Tibial nerve (tissue), 4 donors: ENCODE data around the gene ITFG1.
"Not testable (repeated sequence)": the region's sequence is repeated elsewhere in the genome, so short reads cannot be mapped to it uniquely, and the experiment has no call there.

Experiments used
- EP300 ChIP-seq, 2 donors: sonication (generic); formaldehyde crosslinking; IDR thresholded peaks; one replicate each; pipeline ENCODE4 v1.6.1; 2017; ENCODE audit warnings: antibody characterized with exemption in 2 of 2, mild to moderate bottlenecking in 1 of 2
- POLR2A ChIP-seq, 2 donors: fragments of 450-650 bp; IDR thresholded peaks; one replicate each; pipeline ENCODE4 v1.6.1; 2017; ENCODE audit warnings: antibody characterized with exemption in 2 of 2, mild to moderate bottlenecking in 2 of 2, moderate library complexity in 2 of 2
- TF ChIP-seq, protein P1 (sequence below), 5 experiments: fragments of 200-600 bp in 3 of 5; fragments of 450-650 bp in 2 of 5; sonication (generic) in 3 of 5; IDR thresholded peaks; one replicate each; pipeline ENCODE4 v1.5.1; 2016 to 2019; ENCODE audit warnings: antibody characterized with exemption in 5 of 5, mild to moderate bottlenecking in 3 of 5, moderate library complexity in 2 of 5

DNA sequence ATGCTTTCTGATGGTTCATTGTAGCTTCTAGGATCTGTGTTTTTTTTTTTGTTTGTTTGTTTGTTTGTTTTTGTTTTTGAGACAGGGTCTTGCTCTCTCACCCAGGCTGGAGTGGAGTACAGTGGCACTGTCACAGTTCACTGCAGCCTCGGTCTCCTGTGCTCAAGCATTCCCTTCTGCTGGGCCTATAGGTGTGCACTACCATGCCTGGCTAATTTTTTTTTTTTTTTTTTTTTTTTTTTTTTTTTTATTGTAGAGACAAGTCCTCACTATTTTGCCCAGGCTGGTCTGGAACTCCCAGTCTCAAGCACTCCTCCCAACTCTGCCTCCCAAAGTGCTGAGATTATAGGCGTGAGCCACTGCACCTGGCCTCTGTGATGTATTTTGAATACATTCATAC is 12.1 kb upstream of the ITFG1 start:
- TF ChIP-seq, protein P1, sequence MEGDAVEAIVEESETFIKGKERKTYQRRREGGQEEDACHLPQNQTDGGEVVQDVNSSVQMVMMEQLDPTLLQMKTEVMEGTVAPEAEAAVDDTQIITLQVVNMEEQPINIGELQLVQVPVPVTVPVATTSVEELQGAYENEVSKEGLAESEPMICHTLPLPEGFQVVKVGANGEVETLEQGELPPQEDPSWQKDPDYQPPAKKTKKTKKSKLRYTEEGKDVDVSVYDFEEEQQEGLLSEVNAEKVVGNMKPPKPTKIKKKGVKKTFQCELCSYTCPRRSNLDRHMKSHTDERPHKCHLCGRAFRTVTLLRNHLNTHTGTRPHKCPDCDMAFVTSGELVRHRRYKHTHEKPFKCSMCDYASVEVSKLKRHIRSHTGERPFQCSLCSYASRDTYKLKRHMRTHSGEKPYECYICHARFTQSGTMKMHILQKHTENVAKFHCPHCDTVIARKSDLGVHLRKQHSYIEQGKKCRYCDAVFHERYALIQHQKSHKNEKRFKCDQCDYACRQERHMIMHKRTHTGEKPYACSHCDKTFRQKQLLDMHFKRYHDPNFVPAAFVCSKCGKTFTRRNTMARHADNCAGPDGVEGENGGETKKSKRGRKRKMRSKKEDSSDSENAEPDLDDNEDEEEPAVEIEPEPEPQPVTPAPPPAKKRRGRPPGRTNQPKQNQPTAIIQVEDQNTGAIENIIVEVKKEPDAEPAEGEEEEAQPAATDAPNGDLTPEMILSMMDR (IDR thresholded peaks at IDR 0.05) = not testable (repeated sequence)
- TF ChIP-seq EP300, POLR2A (IDR thresholded peaks at IDR 0.05): not testable (repeated sequence)
